ENCODE data around the gene BOD1.
A peak's percentile ranks its signal among the peaks of the same experiment; 100 is the strongest.

Gene BOD1

DNA sequence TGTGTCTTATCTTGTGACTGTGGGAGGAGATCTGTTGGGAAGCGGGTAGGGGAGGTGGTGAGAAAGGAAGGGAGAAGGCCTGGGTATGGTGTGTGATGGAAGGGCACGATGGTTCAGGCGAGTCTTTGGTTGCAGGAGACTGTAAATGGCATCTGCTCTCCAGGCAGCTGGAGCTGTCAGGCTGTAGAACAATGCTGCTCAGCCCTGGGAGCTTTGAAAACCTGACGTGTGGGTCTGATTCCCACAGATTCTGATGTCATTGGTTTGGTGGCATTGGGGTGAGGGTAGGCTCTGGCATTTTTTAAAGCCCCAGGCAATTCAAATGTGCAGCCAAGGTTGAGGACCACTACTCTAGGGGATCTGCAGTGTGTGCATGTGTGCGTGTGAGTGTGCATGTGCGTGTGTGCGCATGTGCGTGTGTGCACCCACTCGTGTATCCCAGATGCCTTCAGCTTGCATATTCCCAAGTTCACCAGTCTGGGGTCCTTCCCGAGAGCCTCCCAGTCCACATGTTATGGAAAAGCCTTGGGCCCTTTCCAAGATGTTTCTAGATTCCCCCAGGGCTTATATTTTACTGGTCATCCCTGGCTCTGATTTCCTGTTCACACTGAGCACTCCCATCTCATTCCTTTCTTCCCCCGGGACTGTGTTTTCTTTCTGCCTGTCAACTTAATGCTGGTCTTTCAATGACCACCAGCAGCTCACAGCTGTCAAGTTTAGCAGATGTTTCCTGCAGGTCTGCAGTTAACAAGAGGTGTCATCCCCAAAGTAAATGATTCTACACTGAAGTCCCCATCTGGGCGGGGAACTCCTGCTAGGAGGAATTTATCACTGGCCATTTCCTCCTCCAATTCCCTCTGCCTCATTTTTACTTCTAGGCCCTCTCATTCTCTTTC, 34.0 kb downstream of the BOD1 start:
- Mint-ChIP-seq H3K4me1 (ENCODE audit: low read depth) (no peaks in the 10 kb centered on the region), H3K4me3 (no peak overlapping the region), H3K9me3 (peaks cover 32% of the 10 kb centered on the region), H3K27ac (no peak overlapping the region), H3K36me3 (ENCODE audit: low read depth) (peaks cover 11% of the 10 kb centered on the region), H3K27me3 (peaks cover 9% of the 10 kb centered on the region)
- no peak for DNase-seq

DNA sequence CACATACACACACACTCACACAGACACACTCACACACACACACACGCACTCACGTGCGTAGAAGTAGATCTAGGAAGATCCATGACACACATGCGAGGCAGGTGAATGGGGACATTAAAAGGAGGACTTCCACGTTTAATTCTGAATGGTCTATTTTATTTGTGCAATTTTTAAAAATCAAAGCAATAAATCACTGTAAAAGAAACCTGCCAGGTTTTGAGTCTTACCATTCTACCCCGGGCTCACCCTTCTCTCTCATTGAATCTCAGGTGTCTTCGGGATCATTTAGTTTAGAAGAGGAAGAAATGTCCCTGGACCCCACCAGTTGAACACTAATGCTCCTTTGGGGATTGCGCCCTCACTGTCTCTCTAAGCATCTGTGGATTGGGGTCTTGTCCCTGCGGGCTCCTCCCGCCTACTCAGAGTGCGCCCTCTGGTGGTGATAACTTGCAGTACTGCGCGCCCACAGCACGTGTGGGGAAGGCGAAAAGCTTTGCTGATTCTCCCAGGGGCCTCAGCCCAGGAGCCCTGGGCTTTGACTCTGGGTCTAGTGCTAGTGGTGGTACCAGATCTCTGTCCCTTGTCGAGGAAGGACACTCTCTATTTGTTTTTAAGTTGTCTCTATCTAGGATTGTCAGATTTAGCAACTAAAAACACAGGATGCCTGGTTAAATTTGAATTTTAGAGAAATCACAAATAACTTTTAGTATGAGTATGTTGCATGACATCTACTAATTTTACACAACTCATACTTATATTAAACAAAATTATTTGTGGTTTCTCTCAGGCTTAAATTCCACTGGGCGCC, 34.8 kb downstream of the BOD1 start:
- no peak overlapping the region for H3K27ac Mint-ChIP-seq
- no peaks in the 10 kb centered on the region for H3K4me1 Mint-ChIP-seq (ENCODE audit: low read depth)
- peaks cover 27% of the 10 kb centered on the region for H3K9me3 Mint-ChIP-seq
- DNase-seq = peak; percentile 43
- H3K27me3 Mint-ChIP-seq = peaks cover 10% of the 10 kb centered on the region
- H3K4me3 Mint-ChIP-seq = no peak overlapping the region
- peaks cover 7% of the 10 kb centered on the region for H3K36me3 Mint-ChIP-seq (ENCODE audit: low read depth)

DNA sequence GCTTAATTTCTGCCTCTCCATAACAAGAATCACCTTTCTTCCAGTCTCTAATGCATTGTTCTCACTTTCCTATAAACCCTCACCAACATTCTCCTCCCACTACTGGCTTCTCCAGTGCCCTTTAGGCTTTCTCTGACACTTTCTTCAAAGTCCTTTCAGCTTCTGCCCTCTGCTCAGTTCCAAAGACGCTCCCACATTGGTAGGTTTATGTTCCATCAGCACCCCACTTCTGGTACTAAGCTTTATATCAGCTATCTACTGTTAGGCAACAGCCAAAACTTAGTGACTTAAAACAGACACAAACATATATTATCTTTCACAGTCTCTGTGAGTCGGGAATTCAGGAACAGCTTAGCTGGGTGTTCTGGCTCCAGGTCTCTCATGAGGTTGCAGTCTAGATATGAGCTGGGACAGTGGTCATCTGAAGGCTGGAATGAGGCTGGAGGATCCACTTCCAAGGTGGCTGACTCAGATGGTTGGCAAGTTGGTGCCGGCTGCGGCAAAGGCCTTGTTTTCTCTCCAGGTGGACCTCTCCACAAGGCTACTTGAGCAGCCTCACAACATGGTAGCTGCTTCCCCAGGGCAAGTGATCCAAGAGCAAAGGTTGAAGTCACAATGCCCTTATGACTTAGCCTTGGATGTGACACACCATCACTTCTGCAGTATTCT, 37.4 kb downstream of the BOD1 start:
- Mint-ChIP-seq H3K36me3 (ENCODE audit: low read depth) (no peaks in the 10 kb centered on the region), H3K4me3 (no peak overlapping the region), H3K27ac (no peak overlapping the region), H3K27me3 (peaks cover 15% of the 10 kb centered on the region), H3K4me1 (ENCODE audit: low read depth) (no peaks in the 10 kb centered on the region), H3K9me3 (peaks cover 13% of the 10 kb centered on the region)
- no peak for DNase-seq

DNA sequence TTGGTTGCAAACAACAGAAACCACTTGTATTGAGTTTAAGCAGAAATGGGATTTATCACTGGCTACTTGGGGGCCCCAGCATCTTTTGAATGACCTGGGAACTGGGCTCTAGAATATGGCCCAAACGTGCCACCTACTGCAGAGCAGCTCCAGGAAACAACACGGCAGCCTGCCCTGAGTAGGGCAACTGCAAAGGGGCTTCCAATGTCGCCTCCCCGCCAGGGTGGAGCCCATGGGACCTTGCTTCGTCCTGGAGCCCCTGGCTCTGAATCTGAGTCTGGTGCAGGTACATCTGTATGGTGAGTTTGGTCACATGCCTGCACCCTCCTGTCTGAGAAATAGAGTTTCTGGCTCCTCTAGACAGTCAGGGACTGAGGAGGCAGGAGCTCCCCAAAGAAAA, 38.6 kb downstream of the BOD1 start:
- H3K36me3 Mint-ChIP-seq (ENCODE audit: low read depth) = no peaks in the 10 kb centered on the region
- H3K4me3 Mint-ChIP-seq = no peak overlapping the region
- H3K9me3 Mint-ChIP-seq = peaks cover 13% of the 10 kb centered on the region
- peaks cover 4% of the 10 kb centered on the region for H3K4me1 Mint-ChIP-seq (ENCODE audit: low read depth)
- peaks cover 19% of the 10 kb centered on the region for H3K27me3 Mint-ChIP-seq
- no peak overlapping the region for H3K27ac Mint-ChIP-seq
- no peak for DNase-seq

DNA sequence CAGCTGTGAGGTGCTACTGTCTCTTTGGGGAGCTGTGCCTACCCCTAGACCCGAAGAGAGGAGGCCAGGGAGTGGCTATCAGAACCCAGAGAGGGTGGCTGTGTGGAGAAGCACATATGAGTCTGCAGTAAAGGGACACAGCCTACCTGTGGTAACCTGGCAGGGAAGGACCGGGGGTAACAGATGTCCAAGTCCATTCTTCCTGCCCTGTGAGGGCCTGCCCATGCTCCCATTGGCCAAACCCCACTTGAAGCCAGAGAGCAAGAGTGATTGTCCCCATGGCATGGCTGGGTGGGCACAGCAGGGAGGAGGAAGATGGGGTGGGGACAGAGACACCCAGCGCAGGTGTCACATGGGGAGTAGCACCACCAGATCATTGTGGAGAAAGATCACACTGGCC, 39.3 kb downstream of the BOD1 start:
- Mint-ChIP-seq H3K36me3 (ENCODE audit: low read depth) (no peaks in the 10 kb centered on the region), H3K4me1 (ENCODE audit: low read depth) (peaks cover 7% of the 10 kb centered on the region), H3K9me3 (peaks cover 13% of the 10 kb centered on the region), H3K4me3 (no peak overlapping the region), H3K27me3 (peaks cover 24% of the 10 kb centered on the region), H3K27ac (no peak overlapping the region)
- no peak for DNase-seq

DNA sequence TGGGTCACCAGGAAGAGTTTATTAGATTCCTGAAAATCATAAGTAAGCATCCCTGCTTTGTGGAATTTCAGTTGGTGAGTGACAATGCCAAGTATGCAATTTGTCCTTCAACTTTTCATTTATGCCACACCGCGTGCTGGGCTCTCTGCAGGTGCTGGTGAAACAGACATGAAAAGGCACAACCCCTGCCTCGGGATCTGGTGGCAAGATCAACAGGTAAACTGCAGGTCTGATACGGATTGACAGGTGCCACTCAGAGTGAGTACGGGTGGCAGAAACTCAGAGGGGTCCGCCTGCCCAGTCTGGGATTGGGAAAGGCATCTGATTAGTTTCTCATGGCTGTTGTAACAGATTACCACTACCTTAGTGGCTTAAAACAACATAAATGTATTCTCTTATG, 40.5 kb downstream of the BOD1 start:
- DNase-seq = no peak
- Mint-ChIP-seq H3K4me1 (ENCODE audit: low read depth) (peaks cover 7% of the 10 kb centered on the region), H3K36me3 (ENCODE audit: low read depth) (no peaks in the 10 kb centered on the region), H3K9me3 (peaks cover 9% of the 10 kb centered on the region), H3K4me3 (no peak overlapping the region), H3K27ac (no peak overlapping the region), H3K27me3 (peaks cover 27% of the 10 kb centered on the region)

DNA sequence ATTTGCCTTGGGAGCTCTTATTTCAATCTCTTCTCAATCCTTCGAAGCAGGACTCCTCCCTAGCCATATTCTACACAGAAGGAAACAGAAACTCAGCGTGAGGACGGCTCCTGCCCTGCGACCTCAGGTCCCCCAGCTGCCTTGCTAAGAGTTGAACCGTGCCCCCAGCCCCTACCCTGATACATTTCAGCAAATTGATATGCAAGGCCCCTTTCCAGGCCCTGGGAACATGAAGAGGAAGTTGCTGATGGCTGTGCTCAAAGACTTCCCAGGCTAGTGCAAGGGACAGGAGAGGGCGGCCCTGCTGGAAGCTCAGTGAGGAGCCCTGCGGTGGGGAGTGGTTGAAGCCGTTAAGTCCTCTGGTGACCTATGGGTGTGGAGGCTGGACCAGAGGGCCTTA, 41.5 kb downstream of the BOD1 start:
- DNase-seq = no peak
- no peak overlapping the region for H3K4me3 Mint-ChIP-seq
- H3K27me3 Mint-ChIP-seq = peaks cover 30% of the 10 kb centered on the region
- H3K27ac Mint-ChIP-seq = no peak overlapping the region
- no peaks in the 10 kb centered on the region for H3K36me3 Mint-ChIP-seq (ENCODE audit: low read depth)
- peaks cover 7% of the 10 kb centered on the region for H3K4me1 Mint-ChIP-seq (ENCODE audit: low read depth)
- peaks cover 9% of the 10 kb centered on the region for H3K9me3 Mint-ChIP-seq

DNA sequence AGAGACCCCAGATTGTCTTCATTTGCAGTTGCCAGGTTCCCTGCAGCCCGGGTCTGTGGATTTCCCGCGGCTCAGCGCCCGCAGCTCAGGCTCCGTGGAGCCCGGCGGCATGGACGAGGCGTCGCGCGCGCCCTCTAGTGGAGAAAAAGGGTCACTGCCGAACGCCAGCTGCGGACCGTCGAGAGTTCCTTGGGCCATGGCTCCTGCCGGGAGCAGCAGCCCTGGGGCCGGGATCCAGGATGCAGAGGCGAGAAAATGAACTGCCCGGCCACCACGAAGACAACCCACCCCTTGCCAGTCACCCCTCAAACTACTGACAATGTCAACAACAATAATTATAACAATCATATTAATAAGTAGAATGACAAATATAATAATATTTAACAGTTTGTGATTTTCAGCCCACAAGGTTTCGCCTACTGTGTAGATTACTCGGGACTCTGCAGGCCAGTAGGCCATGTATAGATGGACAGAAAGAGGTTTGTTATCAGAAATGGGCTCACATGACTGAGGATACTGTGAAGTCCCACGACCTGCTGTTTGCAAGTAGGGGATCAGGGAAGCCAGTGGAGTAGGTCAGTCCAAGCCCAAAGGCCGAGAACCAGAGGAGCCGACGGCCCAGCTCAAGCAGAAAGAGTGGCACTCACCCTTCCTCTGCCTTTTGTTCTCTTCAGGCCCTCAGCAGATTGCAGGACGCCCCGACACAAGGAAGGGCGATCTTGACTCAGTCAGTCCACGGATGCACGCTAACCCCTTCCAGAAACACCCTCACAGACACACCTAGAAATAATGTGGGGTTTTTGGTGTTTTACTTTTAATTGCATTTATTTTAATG, 43.1 kb downstream of the BOD1 start:
- peak; percentile 79 for DNase-seq
- H3K9me3 Mint-ChIP-seq = no peaks in the 10 kb centered on the region
- no peaks in the 10 kb centered on the region for H3K36me3 Mint-ChIP-seq (ENCODE audit: low read depth)
- no peak overlapping the region for H3K4me3 Mint-ChIP-seq
- H3K27ac Mint-ChIP-seq = no peak overlapping the region
- H3K4me1 Mint-ChIP-seq (ENCODE audit: low read depth) = peaks cover 7% of the 10 kb centered on the region
- peaks cover 37% of the 10 kb centered on the region for H3K27me3 Mint-ChIP-seq

DNA sequence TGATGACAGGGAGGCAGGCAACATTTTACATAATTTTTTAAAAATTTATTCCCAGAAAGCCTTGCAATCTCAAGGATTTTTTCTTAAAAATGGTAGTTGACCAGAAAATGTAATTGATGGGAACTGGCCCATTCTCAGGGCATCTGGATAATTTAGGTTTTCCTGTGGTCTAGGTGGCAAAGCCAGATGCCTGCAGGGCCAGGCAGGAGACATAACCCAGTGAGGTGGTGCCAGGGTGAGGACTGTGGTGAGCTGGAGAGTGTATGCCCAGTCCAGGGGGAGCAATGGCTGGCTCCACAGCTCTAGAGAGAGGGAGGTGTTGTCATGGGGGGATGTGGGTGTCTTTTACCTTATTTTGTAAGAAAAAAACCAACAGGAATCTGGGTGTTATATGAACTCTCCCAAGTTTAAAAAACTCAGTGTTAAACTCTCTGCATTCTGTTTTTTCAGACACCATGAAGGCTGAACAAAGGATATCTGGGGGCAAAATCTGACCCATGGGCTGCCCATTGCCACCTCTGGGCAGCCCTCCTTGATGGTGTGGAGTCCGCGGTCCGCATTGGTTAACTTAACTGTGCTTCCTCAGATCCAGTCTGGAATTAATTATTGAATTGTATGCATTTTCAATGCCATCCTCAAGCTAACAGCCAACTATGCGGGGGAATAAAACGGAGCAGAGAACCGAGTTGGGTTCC, 43.9 kb downstream of the BOD1 start:
- Mint-ChIP-seq H3K4me1 (ENCODE audit: low read depth) (peaks cover 7% of the 10 kb centered on the region), H3K9me3 (no peaks in the 10 kb centered on the region), H3K27me3 (peaks cover 39% of the 10 kb centered on the region), H3K4me3 (no peak overlapping the region), H3K36me3 (ENCODE audit: low read depth) (no peaks in the 10 kb centered on the region), H3K27ac (no peak overlapping the region)
- DNase-seq = no peak

DNA sequence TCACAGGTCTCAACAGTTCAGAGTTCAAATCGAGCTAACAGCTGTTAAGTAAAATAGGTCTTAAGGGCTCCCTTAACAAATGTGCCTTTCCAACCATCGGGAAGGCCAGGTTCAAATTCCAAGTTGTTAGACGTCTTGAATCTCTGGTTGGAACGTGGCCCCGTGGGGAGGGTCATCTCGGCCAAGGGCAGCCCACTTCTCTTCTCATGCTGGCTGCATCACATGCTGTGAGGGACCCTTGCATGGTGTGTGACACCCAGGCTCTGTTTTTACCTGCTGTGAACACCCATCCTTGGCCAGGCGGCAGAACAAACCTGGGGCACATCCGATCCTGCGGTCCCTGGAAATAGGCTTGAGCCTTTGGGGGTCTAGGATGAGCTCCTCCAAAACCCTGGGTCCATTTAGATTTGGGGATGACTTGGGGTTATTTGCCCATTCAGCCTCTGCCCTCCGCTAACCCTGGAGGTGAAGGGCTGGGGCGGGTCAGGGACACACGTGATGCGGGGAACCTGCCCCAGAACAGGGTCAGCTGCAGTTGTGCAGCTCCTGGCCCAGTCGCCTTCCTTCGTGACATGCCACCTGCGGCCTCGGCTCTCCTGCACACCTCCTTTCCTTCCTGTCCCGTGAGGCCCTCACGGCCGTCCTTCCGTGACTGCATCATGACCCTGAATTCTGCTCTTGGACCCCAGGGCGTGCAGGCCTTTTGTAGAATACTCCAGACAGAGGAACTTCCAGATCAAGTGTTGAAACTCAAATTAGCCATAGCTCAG, 45.9 kb downstream of the BOD1 start:
- H3K4me1 Mint-ChIP-seq (ENCODE audit: low read depth) = peaks cover 7% of the 10 kb centered on the region
- no peak for DNase-seq
- H3K4me3 Mint-ChIP-seq = no peak overlapping the region
- no peaks in the 10 kb centered on the region for H3K9me3 Mint-ChIP-seq
- no peak overlapping the region for H3K27ac Mint-ChIP-seq
- peaks cover 42% of the 10 kb centered on the region for H3K27me3 Mint-ChIP-seq
- no peaks in the 10 kb centered on the region for H3K36me3 Mint-ChIP-seq (ENCODE audit: low read depth)

DNA sequence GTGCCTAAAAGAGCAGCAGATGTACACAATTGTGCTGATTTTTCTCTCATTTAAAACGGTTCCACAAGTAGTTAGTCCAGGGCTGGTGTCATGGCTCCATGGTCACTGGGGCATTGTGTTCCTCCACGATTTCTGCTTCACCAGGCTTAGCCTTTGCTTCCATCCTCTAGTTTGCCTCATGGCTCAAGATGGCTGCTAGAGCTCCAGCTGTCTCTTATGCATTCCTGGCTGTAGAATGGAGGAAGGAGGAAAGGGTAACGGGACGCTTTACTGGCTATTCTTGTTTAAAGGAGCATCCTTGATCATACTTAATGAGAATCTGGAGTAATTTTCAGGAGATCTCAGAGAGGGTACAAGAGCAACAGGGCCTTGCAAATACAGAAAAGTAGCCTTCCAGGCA, 47.7 kb downstream of the BOD1 start:
- Mint-ChIP-seq H3K4me1 (ENCODE audit: low read depth) (peaks cover 7% of the 10 kb centered on the region), H3K27me3 (peaks cover 37% of the 10 kb centered on the region), H3K4me3 (no peak overlapping the region), H3K36me3 (ENCODE audit: low read depth) (no peaks in the 10 kb centered on the region), H3K9me3 (no peaks in the 10 kb centered on the region), H3K27ac (no peak overlapping the region)
- no peak for DNase-seq

DNA sequence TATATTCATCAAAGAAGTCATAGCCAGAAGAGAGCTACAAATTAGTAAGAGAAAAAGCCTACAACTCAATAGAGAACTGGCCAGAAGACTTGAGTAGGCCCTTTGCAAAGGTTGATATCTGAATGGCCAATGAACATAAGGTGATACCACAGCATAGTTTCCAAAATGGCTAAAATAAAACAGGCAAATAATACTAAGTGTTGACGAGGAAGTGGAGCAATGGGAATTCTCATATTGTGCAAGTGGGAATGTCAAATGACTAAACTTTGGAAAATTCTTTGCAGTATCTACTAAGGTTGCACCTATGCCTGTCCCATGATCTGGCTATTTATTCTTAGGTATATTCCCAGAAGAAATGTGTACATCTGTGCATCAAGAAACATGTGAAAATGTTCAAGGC, 48.3 kb downstream of the BOD1 start:
- peaks cover 42% of the 10 kb centered on the region for H3K27me3 Mint-ChIP-seq
- no peak overlapping the region for H3K27ac Mint-ChIP-seq
- no peak for DNase-seq
- H3K4me1 Mint-ChIP-seq (ENCODE audit: low read depth) = peaks cover 7% of the 10 kb centered on the region
- no peaks in the 10 kb centered on the region for H3K9me3 Mint-ChIP-seq
- H3K4me3 Mint-ChIP-seq = no peak overlapping the region
- H3K36me3 Mint-ChIP-seq (ENCODE audit: low read depth) = no peaks in the 10 kb centered on the region

DNA sequence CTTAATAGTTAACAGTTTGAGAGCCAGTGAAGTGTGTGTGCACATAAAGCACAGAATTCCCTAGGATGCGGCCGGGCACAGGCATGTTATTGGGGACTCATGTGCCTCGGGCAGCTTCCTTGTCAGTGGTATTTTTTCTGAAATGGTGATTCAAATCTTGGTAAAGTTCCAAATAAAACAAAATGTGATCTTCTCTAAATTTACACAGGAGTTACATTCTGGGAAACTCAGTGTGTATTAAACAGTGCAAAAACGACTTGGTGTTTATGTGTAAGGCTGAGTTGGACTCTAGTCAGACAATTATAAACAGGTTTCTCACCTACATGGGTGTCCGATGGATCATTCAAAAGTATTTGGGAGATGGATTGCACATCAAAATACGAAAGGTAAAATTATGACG, 48.9 kb downstream of the BOD1 start:
- H3K27ac Mint-ChIP-seq = no peak overlapping the region
- no peaks in the 10 kb centered on the region for H3K36me3 Mint-ChIP-seq (ENCODE audit: low read depth)
- no peak overlapping the region for H3K4me3 Mint-ChIP-seq
- peaks cover under 1% of the 10 kb centered on the region for H3K4me1 Mint-ChIP-seq (ENCODE audit: low read depth)
- no peak for DNase-seq
- H3K27me3 Mint-ChIP-seq = peaks cover 42% of the 10 kb centered on the region
- H3K9me3 Mint-ChIP-seq = no peaks in the 10 kb centered on the region

Data from activated T-cell treated with anti-CD3 and anti-CD28 coated beads, Interleukin-2, amount 50 U/mL, for 24 hours (primary cell).